Adipose tissue (tissue), 3 donors: ENCODE data around the gene PKP1. TPM values are rescaled to one million over a fixed set of nuclear protein-coding genes. Genes with fewer than 3 reads are reported as not detected.

Experiments
- H3K27ac ChIP-seq: one replicate; pipeline ENCODE4 v1.5.1; 2013; ENCODE audit warnings: low read depth, low read length
- WGBS, 3 donors: extraction: QIAGEN DNeasy Blood & Tissue Kit; methylation state at CpG; one replicate each; pipeline ENCODE4 v1.1.7; 2013; 5-methylcytosine and 5-hydroxymethylcytosine counted together
- polyA plus RNA-seq, 3 donors: library from polyadenylated mRNA; stranded (reverse); fragments of 200-250 nt; gene quantifications; one replicate each; pipeline ENCODE4 v1.2.3, GENCODE V29; 2013
- donor health status: healthy with polysubstance abuse.
- donor health status: Bipolar disorder and iron deficiency.
- donor health status: healthy.

PKP1 gene
- polyA plus RNA-seq, 3 donors, result 0.64 to 6.5 (median 6.2) TPM

- no peak overlapping the region for H3K27ac ChIP-seq
- WGBS, 3 donors, result 84 to 88% (median 86%) methylated on average over 15 of the region's 15 CpGs
Measured at GRCh38 chr1:201318504-201319340, 35.4 kb downstream of the PKP1 start.

DNA sequence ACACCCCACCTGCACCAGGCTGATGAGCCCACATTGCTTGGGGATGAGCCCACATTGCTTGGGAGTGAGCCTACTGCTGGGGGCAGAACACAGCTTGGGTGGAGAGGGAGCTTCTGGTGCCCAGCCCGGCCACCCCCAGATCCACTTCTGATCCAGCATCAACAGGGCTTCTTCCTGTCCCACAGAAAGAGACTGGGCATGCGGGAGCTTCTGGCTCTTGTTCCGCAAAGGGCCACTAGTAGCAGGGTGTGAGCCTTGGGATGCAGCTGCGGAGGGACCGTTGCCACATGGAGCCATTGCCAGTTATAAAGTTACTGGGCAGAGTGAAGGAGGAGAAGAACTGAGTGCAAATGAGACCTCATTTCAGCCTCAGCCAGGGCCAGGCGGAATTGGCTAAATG is 36.3 kb downstream of the PKP1 start:
- WGBS, 3 donors, result 90 to 97% (median 96%) methylated on average over 4 to 6 of the region's 6 CpGs
- H3K27ac ChIP-seq, result no peak overlapping the region

- no peak overlapping the region for H3K27ac ChIP-seq
- 74 to 85% (median 80%) methylated on average over 12 of the region's 12 CpGs for WGBS, 3 donors
Measured at GRCh38 chr1:201320168-201320788, 37.0 kb downstream of the PKP1 start.

GRCh38 chr1:201321826-201322390 is 38.6 kb downstream of the PKP1 start:
- no peak overlapping the region for H3K27ac ChIP-seq
- WGBS, 3 donors, result 87 to 90% (median 90%) methylated on average over 15 of the region's 15 CpGs

GRCh38 chr1:201322653-201323510 is 39.6 kb downstream of the PKP1 start:
- H3K27ac ChIP-seq, result no peak overlapping the region
- 88 to 92% (median 91%) methylated on average over 12 of the region's 12 CpGs for WGBS, 3 donors

DNA sequence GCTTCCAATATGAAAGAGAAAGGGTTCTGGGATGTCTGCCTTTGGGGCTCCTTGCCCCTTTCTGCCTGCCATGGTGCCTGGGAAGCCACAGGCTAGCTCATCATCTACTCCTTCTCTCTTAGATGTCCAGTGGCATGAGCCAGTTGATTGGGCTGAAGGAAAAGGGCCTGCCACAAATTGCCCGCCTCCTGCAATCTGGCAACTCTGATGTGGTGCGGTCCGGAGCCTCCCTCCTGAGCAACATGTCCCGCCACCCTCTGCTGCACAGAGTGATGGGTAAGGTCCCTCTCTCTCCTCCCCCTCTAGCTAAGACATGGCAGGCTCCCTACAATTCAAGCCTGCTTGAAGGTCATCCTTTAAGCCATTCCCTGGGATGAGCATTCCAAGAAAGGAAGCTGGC is 41.0 kb downstream of the PKP1 start:
- no peak overlapping the region for H3K27ac ChIP-seq
- 95 to 97% (median 95%) methylated on average over 4 of the region's 4 CpGs for WGBS, 3 donors

GRCh38 chr1:201324821-201325677 is 41.7 kb downstream of the PKP1 start:
- WGBS, 3 donors, result 76 to 79% (median 78%) methylated on average over 15 to 16 of the region's 16 CpGs
- no peak overlapping the region for H3K27ac ChIP-seq

DNA sequence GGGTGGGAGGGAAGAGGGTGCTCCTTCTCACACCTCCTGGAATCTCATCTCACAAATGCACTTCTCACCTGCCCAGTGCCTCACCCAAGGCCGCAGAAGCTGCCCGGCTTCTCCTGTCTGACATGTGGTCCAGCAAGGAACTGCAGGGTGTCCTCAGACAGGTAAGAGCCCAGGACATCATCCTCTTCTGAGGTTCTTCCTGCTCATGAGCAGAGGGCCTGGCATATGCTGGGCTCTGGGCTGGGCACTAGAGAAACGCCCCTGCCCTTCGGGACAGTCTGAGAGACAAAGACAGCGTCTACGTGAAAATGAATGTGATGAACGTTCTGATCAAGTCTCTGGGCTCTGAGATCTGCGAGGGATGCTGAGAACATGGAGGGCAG is 42.4 kb downstream of the PKP1 start:
- WGBS, 3 donors, result 89 to 96% (median 94%) methylated on average over 8 of the region's 8 CpGs
- H3K27ac ChIP-seq, result no peak overlapping the region

- WGBS, 3 donors, result 70 to 90% (median 83%) methylated on average over 4 of the region's 4 CpGs
- H3K27ac ChIP-seq, result no peak overlapping the region
Measured at GRCh38 chr1:201326710-201327109, 43.4 kb downstream of the PKP1 start.

GRCh38 chr1:201327687-201328240 is 44.5 kb downstream of the PKP1 start:
- 86 to 95% (median 95%) methylated on average over 7 of the region's 7 CpGs for WGBS, 3 donors
- no peak overlapping the region for H3K27ac ChIP-seq

DNA sequence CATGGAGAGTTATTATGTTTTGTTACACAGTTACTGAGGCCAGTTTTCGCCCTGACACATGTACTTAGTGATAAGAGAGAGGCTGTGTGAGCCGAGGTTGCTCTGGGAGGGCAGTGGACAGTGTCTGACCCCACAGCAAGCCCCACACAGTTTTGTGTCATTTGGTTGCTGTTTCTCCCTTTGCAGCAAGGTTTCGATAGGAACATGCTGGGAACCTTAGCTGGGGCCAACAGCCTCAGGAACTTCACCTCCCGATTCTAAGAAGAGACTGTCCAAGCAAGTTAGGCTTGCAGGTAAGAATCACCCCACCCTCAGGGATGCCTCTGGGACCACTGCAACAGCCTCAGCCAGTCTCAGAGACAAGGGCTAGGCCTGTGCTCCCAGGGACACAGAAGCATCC is 45.3 kb downstream of the PKP1 start:
- no peak overlapping the region for H3K27ac ChIP-seq
- WGBS, 3 donors, result 72 to 85% (median 84%) methylated on average over 4 of the region's 4 CpGs

DNA sequence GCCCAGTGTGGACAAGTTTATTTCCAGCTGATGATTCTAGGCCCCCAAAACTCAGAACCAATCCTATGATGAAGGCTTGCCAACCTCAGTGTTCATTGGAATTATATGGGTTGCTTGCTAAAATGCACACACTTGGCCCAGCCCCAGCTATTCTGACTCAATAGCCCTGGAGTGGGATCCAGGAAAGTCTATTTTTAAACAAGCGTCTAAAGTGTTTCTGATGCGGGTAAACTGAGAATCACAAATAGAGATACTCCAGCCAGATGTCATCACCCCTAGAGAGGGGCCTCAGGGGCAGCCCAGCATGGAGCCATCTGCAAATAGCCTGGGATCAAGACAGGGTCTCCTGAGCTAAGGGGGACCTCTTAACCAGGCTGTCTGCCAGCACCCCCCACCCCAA is 46.0 kb downstream of the PKP1 start:
- 59 to 79% (median 78%) methylated on average over 2 of the region's 2 CpGs for WGBS, 3 donors

GRCh38 chr1:201329801-201330200 is 46.5 kb downstream of the PKP1 start:
- no peak overlapping the region for H3K27ac ChIP-seq
- WGBS, 3 donors, result 83 to 89% (median 88%) methylated on average over 4 of the region's 4 CpGs

More for the DNA sequence above, 46.0 kb downstream of the PKP1 start:
- H3K27ac ChIP-seq, result no peak overlapping the region

DNA sequence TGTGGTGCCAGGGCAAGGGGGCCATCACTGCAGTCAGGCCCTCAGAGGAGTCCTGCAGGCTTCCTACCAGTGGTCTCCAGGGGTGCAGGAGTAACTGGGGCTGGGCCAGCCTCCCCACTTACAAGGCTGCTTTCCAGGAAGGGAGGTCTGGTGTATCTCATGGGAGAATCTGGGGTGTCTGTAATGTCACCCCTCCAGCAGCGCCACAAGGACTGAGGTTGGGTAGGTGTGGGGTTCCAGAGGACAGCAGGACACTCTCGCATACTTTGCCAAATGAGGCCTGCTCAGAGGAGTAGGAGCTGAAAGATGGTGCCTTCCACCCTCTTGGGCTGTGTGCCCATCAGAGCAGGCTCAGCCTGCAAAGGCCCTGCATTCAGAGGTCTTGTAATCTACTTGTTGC is 47.2 kb downstream of the PKP1 start:
- WGBS, 3 donors, result 96 to 100% (median 96%) methylated on average over 2 of the region's 2 CpGs
- H3K27ac ChIP-seq, result no peak overlapping the region

- H3K27ac ChIP-seq, result no peak overlapping the region
- 85 to 93% (median 87%) methylated on average over 7 of the region's 7 CpGs for WGBS, 3 donors
Measured at GRCh38 chr1:201331166-201331565, 47.9 kb downstream of the PKP1 start.

DNA sequence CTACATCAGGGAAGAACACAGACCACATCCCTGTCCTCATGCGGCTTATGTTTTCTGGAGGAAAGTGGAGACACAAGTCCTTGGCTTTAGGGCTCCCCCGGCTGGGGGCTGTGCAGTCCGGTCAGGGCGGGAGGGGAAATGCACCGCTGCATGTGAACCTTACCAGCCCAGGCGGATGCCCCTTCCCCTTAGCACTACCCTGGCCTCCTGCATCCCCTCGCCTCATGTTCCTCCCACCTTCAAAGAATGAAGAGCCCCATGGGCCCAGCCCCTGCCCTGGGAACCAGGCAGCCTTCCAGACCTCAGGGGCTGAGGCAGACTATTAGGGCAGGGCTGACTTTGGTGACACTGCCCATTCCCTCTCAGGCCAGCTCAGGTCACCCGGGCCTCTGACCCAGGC is 48.7 kb downstream of the PKP1 start:
- WGBS, 3 donors, result 89 to 91% (median 90%) methylated on average over 8 of the region's 8 CpGs
- no peak overlapping the region for H3K27ac ChIP-seq

GRCh38 chr1:201332616-201333335 is 49.5 kb downstream of the PKP1 start:
- WGBS, 3 donors, result 92 to 96% (median 94%) methylated on average over 10 of the region's 10 CpGs
- no peak overlapping the region for H3K27ac ChIP-seq
